HTERT RPE-1 (cell line): ENCODE data around the gene KLF18.
"Not testable (repeated sequence)": the region's sequence is repeated elsewhere in the genome, so short reads cannot be mapped to it uniquely, and the experiment has no call there.

ENCODE experiments used
- in situ Hi-C: fragments of 300-500 bp; cut with MboI; formaldehyde crosslinking; loops from 4 replicates; pipeline ENCODE4 v1.14.3; 2020; ENCODE audit warnings: low sequenced_read_pairs

Gene KLF18

DNA sequence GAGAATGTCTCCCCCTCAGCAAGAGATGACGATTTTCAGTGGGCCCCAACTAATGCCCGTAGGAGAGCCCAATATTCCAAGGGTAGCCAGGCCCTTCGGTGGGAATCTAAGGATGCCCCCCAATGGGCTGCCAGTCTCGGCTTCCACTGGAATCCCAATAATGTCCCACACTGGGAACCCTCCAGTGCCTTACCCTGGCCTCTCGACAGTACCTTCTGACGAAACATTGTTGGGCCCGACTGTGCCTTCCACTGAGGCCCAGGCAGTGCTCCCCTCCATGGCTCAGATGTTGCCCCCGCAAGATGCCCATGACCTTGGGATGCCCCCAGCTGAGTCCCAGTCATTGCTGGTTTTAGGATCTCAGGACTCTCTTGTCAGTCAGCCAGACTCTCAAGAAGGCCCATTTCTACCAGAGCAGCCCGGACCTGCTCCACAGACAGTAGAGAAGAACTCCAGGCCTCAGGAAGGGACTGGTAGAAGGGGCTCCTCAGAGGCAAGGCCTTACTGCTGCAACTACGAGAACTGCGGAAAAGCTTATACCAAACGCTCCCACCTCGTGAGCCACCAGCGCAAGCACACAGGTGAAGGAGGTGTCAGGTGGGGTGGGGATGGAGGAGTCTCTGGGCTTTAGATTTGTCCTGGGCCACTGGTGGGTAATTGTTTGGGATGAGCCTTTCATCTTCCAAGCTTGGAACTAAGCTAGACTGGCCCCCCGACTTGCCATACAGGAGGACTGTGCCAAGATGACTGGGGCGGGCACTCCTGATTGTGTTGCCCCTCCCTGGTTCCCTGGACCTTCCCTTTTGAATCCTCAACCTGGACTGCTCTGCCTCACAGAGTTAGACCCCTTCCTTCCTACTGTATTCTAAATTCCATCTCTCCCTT lies 11.6 kb downstream of the KLF18 start:
- in situ Hi-C loops, result no loop called here

DNA sequence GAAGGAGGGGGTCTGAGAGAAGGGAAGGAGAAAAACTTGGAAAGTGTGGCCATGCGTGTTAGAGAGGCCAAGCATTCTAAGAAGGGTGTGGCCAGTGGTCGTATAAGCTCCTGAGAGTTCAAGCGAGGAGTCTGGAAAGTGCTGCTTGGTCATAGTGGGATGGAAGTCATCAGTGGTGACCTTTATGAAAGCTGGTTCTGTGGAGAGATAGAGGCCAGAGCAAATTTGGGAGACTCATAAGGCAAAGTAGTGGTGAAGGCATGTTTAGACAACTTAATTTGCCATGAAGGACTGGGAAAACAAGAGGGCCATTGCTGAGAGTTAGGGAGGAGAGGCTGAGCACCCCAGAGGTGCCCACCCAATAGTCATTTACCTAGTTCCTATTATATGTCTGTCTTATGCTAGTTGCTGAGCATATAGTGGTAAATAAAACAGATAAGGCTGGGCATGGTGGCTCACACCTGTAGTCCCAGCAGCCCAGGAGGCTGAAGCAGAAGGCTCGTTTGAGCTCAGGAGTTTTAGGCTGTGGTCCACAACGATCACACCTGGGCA lies 21.0 kb downstream of the KLF18 start:
- in situ Hi-C loops, result no loop called here

DNA sequence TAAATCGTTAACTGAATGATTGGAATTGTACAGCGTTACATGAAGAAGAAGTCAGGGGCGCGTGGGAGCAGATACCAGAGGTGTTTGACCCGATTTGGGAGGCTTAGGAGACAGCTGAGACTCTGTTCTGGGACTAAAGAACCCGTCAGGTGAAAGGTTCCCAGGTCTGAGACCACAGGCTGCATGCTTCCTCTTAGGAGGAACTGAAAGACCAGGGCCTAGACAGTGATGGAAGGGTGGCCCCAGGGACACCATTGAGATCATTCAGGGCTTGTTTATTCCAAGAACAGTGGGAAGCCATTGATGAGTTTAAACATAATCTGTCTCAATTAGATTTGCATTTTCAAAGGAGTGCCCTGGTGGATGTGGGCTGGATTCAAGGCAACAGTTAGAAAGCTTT lies 21.9 kb downstream of the KLF18 start:
- in situ Hi-C loops, result no loop called here

DNA sequence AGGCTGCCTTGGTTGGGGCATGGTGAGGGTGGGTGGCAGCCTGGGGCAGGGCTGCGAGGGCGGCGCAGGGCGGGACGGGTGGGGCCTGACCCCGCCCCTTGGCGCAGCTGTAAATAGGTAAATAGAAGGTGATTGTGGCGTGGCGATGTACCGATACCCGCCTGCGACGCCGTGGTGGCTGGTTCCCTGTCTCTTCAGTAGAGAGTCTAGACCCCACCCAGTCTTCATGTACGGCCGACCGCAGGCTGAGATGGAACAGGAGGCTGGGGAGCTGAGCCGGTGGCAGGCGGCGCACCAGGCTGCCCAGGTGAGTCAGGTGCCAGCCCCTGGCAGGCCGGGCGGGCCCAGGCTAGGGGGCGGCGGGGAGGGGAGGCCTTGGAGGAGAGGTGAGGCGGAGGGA lies 22.7 kb downstream of the KLF18 start, which contains the start of gene KLF17:
Gene KLF17 (plus strand): TSS at position 140 of the 400 bp plus-strand sequence. CDS start 87 bp downstream, at position 227.
- in situ Hi-C loops, result no loop called here

DNA sequence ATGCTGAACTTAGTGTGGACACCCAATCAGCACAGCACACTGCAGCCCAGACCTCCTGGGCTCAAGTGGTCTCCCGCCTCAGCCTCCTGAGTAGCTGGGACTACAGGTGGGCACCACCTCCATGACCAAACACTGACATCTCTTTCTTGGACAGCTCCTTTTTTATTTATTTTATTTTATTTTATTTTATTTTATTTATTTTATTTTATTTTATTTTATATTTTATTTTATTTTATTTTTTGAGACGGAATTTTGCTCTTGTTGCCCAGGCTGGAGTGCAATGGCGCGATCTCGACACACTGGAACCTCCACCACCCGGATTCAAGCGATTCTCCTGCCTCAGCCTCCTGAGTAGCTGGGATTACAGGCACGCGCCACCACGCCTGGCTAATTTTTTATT lies 24.2 kb downstream of the KLF18 start:
- in situ Hi-C loops, result not testable (repeated sequence)

DNA sequence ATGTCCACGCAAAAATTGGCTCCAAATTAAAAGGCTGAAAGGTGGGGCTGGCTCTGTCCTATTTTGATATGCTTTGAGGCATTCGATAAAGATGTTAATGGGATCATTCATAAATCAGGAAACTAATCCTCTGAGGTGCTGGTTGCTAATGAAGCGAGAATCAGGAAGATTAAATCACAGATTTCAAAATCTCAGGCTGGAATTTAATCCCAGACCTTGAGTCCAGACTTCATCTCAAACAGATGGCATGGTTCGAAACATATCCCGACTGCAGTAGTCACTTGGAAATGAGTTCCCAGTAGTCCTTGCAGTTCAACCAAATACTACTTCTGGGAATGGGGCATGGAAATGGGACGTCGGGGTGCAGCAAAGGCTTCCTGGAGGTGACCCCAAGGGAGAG lies 27.3 kb downstream of the KLF18 start:
- in situ Hi-C loops, result no loop called here

DNA sequence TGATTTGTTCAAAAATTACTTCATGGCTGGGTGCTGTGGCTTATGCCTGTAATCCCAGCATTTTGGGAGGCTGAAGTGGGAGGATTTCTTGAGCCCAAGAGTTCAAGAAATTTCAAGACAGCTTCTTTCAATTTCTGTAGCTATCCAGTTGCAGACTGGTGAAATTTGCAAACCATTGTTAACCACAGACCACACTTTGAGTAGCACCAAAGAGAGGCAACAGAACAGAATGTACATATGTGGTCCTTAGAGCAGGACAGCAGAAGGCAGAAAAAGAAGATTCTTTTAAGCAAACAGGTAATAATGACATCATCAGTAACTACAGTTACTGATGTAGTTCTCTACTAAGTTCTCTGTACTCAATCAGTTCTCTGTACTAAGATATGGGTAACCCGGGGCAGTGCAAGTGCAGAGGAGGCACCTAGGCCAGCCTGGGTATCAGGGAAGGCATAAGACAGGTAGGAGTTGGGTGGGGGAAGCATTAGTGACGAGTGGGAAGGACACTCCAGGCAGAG lies 28.3 kb downstream of the KLF18 start:
- in situ Hi-C loops, result no loop called here

DNA sequence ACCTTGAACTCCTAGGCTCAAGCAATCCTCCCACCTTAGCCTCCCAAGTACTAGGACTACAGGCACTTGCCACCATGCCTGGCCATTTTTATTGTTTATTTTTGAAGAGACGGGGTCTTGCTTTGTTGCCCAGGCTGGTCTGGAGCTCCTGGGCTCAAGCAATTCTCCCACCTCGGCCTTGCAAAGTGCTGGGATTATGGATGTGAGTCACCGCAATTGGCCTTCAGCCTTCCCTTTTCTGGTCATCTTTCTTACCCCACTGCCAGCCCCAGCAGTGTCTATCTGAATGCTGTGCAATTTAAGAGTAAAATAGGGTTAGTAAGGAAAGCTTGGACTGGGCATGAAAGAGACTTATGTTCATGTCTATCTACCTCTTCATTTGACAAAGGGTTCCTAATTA lies 28.9 kb downstream of the KLF18 start:
- in situ Hi-C loops, result no loop called here

DNA sequence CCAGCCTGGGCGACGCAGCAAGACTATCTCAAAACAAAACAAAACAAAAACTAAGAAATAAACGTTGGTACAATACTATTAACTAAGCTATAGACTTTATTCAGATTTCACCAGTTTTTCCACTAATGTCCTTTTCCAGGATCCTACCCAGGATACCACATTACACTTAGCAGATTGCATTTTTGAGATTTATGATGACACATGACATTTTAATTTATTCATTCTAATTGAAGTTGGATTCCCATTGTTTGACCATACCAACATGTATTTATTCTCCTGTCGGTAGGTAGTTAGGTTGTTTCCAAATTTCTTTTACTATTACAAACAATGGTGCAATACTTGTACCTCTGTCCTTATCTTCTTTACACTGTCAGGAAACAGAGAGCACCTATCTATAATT lies 29.6 kb downstream of the KLF18 start:
- in situ Hi-C loops, result no loop called here

DNA sequence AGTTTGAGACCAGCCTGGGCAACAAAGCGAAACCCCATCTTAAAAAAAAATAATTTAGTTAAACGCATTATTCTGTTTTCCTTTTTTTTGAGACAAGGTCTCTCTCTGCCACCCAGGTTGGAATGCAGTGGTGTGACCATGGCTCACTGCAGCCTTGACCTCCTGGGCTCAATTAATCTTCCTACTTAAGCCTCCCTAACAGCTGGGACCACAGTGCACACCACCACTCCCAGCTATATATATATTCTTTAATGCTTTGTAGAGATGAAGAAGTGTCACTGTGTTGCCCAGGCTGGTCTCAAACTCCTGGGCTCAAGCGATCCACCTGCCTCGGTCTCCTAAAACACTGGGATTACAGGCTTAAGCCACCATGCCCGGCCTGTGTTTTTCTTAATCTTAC lies 30.5 kb downstream of the KLF18 start:
- in situ Hi-C loops, result no loop called here

DNA sequence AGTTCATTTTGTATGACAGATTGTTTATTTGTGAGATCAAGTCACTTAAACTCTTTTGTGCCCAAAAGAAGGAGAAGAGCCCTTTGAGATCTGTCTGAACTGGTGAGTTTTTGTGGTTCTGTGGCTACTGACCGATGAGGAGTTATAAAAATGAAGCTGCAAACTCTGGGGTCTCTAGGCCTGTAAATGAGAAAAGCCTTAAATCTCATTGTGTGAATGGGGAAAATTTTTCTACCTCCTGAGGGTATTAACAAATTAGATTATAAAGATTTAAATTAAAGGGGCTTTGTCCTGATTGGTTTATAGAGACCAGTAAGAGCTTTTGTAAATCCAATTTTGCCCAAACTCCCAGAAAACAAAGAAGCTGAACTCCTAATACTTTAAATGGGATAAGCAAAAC lies 32.5 kb downstream of the KLF18 start:
- in situ Hi-C loops, result no loop called here

DNA sequence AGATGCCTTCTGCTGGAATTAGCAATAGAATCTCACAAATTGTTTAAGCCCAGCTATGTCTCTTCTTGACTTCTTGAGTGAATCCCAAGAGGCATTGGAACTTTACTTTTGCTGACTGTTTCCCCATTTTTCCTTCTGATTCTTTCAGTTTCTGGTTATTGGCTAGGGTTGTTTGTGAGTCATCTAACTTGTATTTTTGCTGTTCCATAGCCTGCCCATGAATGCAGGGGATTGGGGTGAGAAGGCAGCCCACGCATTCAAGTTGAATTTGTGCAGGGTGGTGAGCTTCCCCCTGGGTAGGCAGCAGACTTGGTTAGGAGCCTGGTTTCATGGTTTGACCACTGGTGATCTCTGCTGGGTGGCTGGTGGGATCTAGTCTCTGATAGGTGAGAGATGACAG lies 33.2 kb downstream of the KLF18 start:
- in situ Hi-C loops, result no loop called here

DNA sequence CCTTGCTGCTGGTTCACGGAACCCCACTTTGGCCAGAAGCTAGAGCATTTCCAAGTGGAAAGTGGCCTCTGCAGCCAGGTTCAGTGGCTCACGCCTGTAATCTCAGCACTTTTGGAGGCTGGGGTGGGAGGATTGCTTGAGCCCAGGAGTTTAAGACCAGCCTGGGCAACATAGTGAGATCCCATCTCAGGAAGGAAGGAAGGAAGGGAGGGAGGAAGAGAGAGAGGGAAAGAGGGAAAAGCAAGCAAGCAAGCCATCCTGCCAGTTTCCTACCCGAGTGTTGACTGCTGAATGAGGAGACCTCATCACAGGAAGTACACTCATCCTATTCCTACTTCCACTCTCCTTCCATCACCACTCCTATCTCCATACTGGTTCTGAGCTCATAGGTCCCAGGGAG lies 35.6 kb downstream of the KLF18 start:
- in situ Hi-C loops, result no loop called here

DNA sequence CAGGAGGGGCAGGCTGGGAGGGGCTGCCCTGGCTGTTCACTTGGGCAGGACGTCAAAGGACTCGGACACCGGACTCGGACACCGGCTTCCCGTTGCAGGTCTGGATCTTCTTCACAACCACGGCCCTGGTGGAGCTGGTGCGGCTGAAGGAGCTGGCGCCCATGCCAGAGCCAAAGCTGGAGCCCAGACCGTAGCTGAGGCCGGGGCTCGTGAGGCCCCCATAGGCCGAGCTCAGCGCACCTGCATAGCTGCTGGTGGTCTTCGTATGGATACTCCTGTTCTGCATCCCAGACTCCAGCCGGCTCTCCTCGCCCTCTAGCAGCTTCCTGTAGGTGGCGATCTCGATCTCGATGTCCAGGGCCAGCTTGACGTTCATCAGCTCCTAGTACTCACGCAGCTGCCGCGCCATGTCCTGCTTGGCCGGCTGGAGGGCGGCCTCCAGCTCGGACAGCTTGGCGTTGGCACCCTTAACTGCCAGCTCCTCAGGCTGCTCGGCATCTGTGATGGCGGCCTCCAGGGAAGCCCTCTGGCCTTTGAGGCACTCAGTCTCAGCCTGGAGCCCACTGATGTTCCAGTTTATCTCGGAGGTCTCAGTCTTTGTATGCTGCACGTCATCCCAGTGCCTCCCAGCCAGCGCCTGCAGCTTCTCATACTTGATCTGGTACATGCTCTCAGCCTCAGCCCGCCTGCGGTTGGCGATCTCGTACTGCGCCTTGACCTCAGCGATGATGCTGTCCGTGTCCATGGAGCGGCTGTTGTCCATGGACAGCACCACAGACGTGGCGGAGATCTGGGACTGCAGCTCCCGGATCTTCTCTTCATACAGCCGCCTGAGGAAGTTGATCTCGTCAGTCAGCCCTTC lies 37.9 kb downstream of the KLF18 start:
- in situ Hi-C loops, result no loop called here

DNA sequence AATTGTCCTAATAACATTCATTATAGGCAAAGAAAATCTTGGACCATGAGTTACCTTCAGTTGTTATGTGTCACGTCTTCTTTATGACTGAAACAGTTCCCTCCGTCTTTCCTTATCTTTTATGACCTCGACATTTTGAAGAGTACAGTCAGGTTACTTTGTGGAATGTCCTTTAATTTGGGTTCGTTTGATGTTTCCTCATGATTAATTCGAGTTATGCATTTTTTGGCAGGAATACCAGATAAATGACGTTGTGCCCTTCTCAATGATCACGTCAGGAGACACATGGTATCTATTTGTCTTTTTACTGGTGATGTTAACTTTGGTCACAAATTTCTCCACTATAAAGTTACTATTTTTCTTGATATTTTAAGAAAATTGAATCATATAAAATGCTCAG lies 40.1 kb downstream of the KLF18 start:
- in situ Hi-C loops, result no loop called here

DNA sequence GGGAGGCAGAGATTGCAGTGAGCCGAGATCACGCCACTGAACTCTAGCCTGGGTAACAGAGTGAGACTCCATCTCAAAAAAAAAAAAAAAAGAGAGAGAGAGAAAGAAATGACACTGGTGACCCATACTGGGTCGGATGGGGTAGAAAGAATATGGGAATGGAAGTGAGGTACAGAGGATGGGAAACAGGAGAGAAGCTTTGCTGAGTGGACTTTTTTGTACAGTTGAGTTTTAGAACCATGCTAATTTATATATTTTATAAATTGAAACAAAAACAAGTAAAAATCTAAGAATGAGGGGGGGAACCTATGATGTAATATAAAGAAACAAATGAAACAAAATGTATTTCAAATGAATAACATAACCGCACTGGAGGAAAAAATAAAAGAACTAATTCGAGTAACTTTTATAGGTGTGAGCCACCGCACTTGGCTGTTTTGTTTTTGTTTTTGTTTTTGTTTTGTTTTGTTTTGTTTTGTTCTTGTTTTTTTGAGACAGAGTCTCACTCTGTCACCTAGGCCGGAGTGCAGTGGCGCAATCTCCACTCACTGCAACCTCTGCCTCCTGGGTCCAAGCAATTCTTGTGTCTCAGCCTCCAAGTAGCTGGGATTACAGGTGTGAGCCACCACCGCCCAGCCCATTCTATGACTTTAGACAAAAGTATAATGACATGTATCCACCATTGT lies 41.1 kb downstream of the KLF18 start:
- in situ Hi-C loops, result no loop called here

DNA sequence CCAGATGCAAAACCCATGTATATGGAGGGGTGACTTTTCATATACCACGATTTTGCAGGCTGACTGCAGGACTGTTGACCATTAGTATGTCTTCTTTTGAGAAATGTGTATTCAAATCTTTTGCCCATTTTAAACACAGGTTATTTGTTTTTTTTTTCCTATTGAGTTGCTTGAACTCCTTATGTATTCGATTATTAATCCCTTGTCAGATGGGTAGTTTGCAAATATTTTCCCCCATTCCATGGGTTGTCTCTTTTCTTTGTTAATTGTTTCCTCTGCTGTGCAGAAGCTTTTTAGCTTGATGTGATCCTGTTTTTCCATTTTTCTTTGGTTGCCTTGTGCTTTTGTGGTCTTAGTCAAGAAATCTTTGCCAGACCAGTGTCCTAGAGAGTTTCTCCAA lies 47.4 kb downstream of the KLF18 start:
- in situ Hi-C loops, result no loop called here

DNA sequence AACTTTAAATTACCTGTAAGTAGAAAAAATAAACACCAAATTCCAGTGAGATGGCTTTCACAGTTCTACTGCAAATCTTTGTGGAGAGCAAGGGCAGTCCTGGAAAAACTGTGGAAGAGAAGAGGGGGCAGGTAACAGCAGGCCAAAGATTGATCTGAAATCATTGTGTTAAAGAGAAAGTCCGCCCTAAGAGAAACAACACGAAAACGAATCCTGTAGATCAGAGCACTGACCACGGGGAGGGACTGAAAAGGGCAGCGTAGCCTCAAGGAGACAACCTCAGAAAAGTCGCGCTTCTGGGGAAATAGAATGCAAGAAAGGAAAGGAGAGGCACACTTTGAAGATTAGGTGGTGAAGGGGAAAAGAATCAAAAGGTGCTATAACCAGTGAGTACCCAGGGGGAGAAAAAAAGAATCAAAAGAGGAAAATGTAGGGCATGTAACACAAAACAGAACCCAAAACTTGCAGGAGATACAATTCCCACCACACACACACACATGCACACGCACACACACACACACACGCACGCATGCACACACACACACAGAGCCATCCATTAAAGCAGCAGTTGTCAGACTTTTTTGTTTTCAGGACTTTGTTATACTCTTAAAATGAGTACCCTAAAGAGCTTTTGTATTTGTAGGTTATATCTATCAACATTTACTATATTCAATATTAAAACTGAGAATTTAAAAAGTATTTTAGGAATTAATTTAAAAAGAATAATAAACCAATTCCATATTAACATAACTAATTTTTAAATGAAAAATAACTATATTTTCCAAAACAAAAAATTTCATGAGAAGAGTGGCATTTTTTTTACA lies 50.8 kb downstream of the KLF18 start:
- in situ Hi-C loops, result no loop called here

DNA sequence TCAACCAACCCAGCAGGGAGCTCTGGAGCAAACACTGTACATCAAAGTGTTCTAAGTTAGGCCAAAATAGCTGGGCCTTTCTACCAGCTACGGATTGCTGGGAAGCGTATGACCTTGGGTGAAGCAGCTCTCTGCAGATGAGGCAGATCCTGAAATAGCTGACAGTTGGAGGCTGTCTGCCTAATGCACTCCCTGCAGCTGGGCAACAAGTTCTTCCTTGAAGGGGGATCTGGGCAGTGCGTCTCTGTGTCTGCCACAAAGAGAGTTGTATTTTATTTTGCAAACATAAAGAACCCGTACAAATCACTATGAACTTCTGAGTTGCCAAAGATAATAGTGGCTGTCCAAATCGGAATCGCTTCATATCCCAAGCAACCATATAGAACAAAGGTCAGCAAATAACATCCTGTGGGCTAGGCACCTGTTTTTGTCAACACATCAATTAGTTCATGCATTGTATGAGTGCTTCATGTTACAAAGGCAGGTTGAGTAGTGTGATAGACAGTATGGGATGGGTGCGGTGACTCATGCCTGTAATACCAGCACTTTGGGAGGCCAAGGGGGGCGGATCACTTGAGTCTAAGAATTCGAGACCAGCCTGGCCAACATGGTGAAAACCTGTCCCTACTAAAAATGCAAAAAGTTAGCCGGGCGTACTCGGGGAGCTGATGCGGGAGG lies 51.9 kb downstream of the KLF18 start:
- in situ Hi-C loops, result no loop called here
